OCI-LY7 (cell line): ENCODE measurements around the gene TANGO2.

Experiments used
- CTCF ChIP-seq: fragments of 200-600 bp; sonication (generic); conservative IDR thresholded peaks from 2 replicates; pipeline ENCODE4 v1.5.1; 2014; ENCODE audit warnings: mild to moderate bottlenecking, antibody characterized with exemption, low read length, moderate library complexity, mixed read lengths
- EZH2phosphoT487 ChIP-seq: fragments of 200-600 bp; sonication (generic); IDR thresholded peaks from 2 replicates; pipeline ENCODE4 v1.6.1; 2018; ENCODE audit warnings: low read depth, borderline replicate concordance, mild to moderate bottlenecking, mixed run types, antibody characterized with exemption, low read length, moderate library complexity, mixed read lengths

- no peak for TF ChIP-seq CTCF
- TF ChIP-seq EZH2phosphoT487 = no peak
Measured at GRCh38 chr22:20010307-20011122, 10.4 kb upstream of the TANGO2 start.
